ENCODE measurements around the gene TBC1D16. TPM values are rescaled to one million over a fixed set of nuclear protein-coding genes. Genes with fewer than 3 reads are reported as not detected.

The TBC1D16 gene
- total RNA-seq = 10 to 100 TPM; 27.1 to 92.2 (median 32.8) TPM

- peak within 1 kb of the TSS; percentile 92 to 93 for H3K27ac ChIP-seq
- DNase-seq (ENCODE audit: low spot score in 2 of 2) = no peak
- H3K9me3 ChIP-seq = no peaks in the 10 kb centered on the region
- no peaks in the 10 kb centered on the region for H3K36me3 ChIP-seq
- peak within 1 kb of the TSS; percentile 82 to 88 (median 83) for H3K4me3 ChIP-seq
- peaks cover 4 to 7% of the 10 kb centered on the region in 2 donors for H3K4me1 ChIP-seq
- intact Hi-C loops (cut with DNase I; ENCODE audit: low total_unique reads) = no loop called here
- TF ChIP-seq POLR2AphosphoS5 (IDR thresholded peaks at IDR 0.05) (no peak), POLR2A (IDR thresholded peaks at IDR 0.05) (no peak)
- TF ChIP-seq, protein P1, sequence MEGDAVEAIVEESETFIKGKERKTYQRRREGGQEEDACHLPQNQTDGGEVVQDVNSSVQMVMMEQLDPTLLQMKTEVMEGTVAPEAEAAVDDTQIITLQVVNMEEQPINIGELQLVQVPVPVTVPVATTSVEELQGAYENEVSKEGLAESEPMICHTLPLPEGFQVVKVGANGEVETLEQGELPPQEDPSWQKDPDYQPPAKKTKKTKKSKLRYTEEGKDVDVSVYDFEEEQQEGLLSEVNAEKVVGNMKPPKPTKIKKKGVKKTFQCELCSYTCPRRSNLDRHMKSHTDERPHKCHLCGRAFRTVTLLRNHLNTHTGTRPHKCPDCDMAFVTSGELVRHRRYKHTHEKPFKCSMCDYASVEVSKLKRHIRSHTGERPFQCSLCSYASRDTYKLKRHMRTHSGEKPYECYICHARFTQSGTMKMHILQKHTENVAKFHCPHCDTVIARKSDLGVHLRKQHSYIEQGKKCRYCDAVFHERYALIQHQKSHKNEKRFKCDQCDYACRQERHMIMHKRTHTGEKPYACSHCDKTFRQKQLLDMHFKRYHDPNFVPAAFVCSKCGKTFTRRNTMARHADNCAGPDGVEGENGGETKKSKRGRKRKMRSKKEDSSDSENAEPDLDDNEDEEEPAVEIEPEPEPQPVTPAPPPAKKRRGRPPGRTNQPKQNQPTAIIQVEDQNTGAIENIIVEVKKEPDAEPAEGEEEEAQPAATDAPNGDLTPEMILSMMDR (IDR thresholded peaks at IDR 0.05) = no peak
- no peaks in the 10 kb centered on the region for H3K27me3 ChIP-seq
These were observed at the start of gene TBC1D16 for GRCh38 chr17:80035687-80035936. Gene TBC1D16, minus strand, starts transcription at chr17:80035872. Its CDS starts 22,325 bp downstream, at chr17:80013547.

- TF ChIP-seq, protein P1 (IDR thresholded peaks at IDR 0.05) = no peak
- TF ChIP-seq POLR2AphosphoS5 (IDR thresholded peaks at IDR 0.05) (no peak), POLR2A (IDR thresholded peaks at IDR 0.05) (no peak)
- H3K9me3 ChIP-seq = no peaks in the 10 kb centered on the region
- no peak overlapping the region for H3K27ac ChIP-seq
- no peak overlapping the region for H3K4me3 ChIP-seq
- peaks cover 0 to 7% of the 10 kb centered on the region in 2 donors for H3K4me1 ChIP-seq
- no peaks in the 10 kb centered on the region for H3K36me3 ChIP-seq
- DNase-seq (ENCODE audit: low spot score in 2 of 2) = no peak
- intact Hi-C loops (cut with DNase I; ENCODE audit: low total_unique reads) = no loop called here
- no peaks in the 10 kb centered on the region for H3K27me3 ChIP-seq
These were observed 49.1 kb upstream of the TBC1D16 start for GRCh38 chr17:80084773-80085172.

- intact Hi-C loops (cut with DNase I; ENCODE audit: low total_unique reads) = no loop called here
- Histone ChIP-seq H3K36me3 (no peaks in the 10 kb centered on the region), H3K27me3 (no peaks in the 10 kb centered on the region), H3K4me3 (peak overlapping the region in 1 of 3 donors; percentile 44), H3K4me1 (peaks cover 0 to 7% of the 10 kb centered on the region in 2 donors), H3K27ac (no peak overlapping the region), H3K9me3 (no peaks in the 10 kb centered on the region)
- TF ChIP-seq, protein P1 (IDR thresholded peaks at IDR 0.05) = no peak
- TF ChIP-seq POLR2AphosphoS5 (IDR thresholded peaks at IDR 0.05) (no peak), POLR2A (IDR thresholded peaks at IDR 0.05) (no peak)
- DNase-seq (ENCODE audit: low spot score in 2 of 2) = no peak
These were observed 47.5 kb upstream of the TBC1D16 start for GRCh38 chr17:80083136-80083661.

- H3K4me1 ChIP-seq = peaks cover 0 to 7% of the 10 kb centered on the region in 2 donors
- H3K4me3 ChIP-seq = peak overlapping the region in 2 of 3 donors; percentile 4 to 44
- no peaks in the 10 kb centered on the region for H3K27me3 ChIP-seq
- peak in 1 of 2 donors; percentile 66 for DNase-seq (ENCODE audit: low spot score in 2 of 2)
- no peaks in the 10 kb centered on the region for H3K9me3 ChIP-seq
- intact Hi-C loops (cut with DNase I; ENCODE audit: low total_unique reads) = no loop called here
- TF ChIP-seq, protein P1 (IDR thresholded peaks at IDR 0.05) = peak; percentile 41 to 78 (median 74)
- TF ChIP-seq POLR2AphosphoS5 (IDR thresholded peaks at IDR 0.05) (no peak), POLR2A (IDR thresholded peaks at IDR 0.05) (no peak)
- H3K36me3 ChIP-seq = no peaks in the 10 kb centered on the region
- H3K27ac ChIP-seq = no peak overlapping the region
These were observed 46.9 kb upstream of the TBC1D16 start for GRCh38 chr17:80082403-80083135.

GRCh38 chr17:80081596-80081995, 45.9 kb upstream of the TBC1D16 start:
- Histone ChIP-seq H3K27me3 (no peaks in the 10 kb centered on the region), H3K4me1 (peaks cover 0 to 7% of the 10 kb centered on the region in 2 donors), H3K4me3 (no peak overlapping the region), H3K27ac (no peak overlapping the region), H3K36me3 (no peaks in the 10 kb centered on the region), H3K9me3 (no peaks in the 10 kb centered on the region)
- no peak for TF ChIP-seq POLR2A (IDR thresholded peaks at IDR 0.05)
- no peak for DNase-seq (ENCODE audit: low spot score in 2 of 2)
- intact Hi-C loops (cut with DNase I; ENCODE audit: low total_unique reads) = no loop called here

All from breast epithelium (tissue), 4 donors.